ENCODE measurements around the gene TP53I13.

DNA sequence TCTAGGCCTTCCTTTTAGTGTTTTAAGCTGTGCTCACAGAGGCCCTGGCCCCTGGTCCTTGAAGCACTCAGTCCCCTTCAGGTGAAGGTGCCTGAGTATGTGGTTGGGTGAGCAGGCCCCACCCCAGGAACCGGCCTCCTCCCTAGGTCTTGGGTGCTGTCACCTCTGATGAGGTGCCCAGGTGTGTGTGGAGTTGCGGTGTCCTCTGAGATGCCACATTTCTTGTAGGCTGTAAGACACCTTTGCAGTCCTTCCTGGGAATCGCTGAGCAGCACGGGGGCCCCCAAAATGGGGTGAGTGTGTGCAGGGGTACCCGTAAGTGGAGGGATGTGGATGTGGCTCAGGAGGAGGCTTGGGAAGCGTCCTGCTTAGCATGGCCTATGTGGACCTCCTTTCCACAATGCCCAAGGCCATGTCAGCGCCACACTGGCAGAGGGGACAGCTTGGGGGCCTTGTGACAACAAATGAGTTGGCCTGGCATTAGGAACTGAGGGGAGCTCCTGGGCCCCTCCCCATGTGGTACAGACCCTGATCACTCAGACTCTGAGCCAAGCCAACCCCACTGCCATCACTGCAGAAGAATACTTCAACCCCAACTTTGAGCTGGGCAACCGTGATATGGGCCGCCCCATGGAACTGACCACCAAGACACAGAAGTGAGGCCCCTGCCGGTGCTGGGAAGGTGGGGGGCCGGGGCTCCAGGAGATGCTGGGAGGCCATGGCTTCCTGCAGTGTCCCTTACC, 43.0 kb downstream of the TP53I13 start:
- TF ChIP-seq EZH2 (IDR thresholded peaks at IDR 0.05; ENCODE audit: low read length, missing control alignments): no peak
- TF ChIP-seq, protein P1, sequence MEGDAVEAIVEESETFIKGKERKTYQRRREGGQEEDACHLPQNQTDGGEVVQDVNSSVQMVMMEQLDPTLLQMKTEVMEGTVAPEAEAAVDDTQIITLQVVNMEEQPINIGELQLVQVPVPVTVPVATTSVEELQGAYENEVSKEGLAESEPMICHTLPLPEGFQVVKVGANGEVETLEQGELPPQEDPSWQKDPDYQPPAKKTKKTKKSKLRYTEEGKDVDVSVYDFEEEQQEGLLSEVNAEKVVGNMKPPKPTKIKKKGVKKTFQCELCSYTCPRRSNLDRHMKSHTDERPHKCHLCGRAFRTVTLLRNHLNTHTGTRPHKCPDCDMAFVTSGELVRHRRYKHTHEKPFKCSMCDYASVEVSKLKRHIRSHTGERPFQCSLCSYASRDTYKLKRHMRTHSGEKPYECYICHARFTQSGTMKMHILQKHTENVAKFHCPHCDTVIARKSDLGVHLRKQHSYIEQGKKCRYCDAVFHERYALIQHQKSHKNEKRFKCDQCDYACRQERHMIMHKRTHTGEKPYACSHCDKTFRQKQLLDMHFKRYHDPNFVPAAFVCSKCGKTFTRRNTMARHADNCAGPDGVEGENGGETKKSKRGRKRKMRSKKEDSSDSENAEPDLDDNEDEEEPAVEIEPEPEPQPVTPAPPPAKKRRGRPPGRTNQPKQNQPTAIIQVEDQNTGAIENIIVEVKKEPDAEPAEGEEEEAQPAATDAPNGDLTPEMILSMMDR (conservative IDR thresholded peaks at IDR 0.05 in 1 of 2, IDR thresholded peaks at IDR 0.05 in 1 of 2; ENCODE audit: low read depth in 1 of 2, low read length in 2 of 2): no peak

Data from fibroblast of lung (primary cell).